GM18867 (cell line): Measurements from ENCODE around the gene DMRTA2.

Experiments
- ATAC-seq: cut with Tn5 transposase; IDR thresholded peaks from one replicate; pipeline ENCODE4 v1.9.1; 2021; ENCODE audit warnings: mild to moderate bottlenecking, moderate library complexity; ENCODE audit not compliant: unreplicated experiment

DMRTA2 gene

GRCh38 chr1:50424045-50424883 lies 1.0 kb upstream of the DMRTA2 start:
- no peak for ATAC-seq

GRCh38 chr1:50423670-50424000 lies 392 bp upstream of the DMRTA2 start:
- peak; percentile 35 for ATAC-seq

- ATAC-seq, result no peak
Measured at GRCh38 chr1:50422675-50422945, 633 bp downstream of the DMRTA2 start.

DNA sequence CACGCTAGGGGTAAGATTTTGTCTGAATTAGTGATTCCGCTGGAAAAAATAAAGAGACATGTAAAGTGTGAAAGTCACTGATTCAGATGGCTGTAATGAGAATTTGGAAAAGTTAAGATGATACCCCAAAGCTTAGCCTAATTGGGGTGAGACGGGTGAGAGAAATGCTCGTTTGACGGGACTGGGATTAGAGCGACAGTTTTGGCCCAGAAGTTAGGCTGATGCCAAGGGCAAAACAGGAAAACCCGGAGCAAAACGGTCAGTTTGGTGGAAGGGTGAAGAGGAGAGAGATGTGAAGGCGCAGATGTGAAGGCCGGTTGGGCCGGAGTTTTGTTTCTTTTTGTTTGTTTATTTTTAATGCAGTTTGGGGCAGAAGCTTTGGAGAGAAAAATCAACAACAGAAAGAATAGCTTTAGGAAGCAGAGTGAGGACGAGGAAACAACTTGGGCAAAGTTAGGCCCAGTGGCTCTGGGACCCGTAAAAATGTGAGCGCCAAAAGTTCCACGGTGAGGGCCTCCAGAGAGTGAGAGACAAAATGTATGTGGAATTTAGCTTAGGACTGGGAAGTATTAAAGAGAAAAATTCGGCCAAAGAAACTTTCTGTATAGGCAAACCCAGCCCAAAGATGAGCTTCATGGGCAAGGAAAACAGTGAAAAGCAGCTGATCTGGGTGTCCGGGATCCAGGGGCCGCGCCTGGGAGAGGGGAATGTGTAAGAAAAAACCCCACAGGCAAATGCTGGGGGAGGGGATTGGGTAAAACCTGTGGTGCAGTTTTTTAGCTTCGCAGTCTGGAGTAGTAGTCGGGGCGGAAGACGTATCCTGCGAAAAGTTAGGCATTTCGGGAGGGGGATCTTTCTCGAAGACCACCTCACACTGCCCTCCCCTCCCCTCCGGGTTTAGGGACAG lies 1.2 kb downstream of the DMRTA2 start:
- ATAC-seq, result no peak

DNA sequence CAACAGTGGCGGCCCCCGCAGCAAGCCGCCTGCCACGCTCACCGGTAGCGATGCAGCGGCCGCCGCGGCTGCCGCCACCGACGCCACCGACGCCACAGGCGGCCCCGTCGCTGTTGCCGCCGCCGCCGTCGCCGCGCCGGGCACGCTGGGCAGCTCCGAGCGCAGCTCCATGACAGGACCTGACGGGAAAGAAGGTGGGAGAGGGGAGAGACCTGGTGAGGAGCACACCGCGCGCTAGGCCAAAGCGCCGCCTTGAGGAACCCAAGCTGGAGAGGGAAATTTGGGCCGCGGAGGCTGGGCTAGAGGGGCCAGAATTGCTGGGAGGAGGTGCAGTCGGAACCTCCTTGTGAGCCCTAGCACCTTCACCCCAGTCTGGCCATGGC lies 1.9 kb downstream of the DMRTA2 start:
- ATAC-seq, result no peak

DNA sequence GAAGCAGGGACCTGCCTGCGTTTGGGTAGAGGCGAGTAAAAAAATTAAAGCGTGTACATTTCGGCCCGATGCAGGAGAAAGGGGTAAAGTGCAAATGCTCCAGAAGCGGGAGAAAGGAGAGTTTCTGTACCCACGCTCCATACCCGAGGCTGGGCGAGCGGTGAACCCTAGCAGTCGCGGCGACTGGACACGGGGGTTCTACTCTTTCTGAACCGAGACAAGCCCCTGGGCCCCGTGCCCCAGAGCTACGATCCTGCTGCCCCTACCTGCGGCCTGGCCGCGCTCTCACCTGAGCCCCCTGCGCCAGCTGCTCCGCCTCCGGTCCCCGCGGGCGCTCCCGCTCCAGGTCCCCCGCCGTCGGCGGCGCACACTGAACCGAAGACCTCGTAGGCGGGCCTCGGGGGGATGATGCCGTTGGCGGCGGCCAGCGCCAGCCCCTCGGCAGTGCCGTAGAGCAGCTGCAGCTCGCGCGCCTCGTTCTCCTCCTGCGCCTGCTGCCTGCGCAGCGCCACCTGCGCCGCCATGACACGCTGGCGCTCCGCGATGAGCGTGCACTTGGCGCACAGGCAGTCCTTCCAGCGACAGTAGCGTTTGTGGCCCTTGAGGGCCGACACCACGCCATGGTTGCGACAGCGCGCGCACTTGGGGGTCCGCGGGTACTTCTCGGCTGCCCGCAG lies 2.4 kb downstream of the DMRTA2 start:
- no peak for ATAC-seq

- no peak for ATAC-seq
Measured at GRCh38 chr1:50419907-50420677, 3.2 kb downstream of the DMRTA2 start.

DNA sequence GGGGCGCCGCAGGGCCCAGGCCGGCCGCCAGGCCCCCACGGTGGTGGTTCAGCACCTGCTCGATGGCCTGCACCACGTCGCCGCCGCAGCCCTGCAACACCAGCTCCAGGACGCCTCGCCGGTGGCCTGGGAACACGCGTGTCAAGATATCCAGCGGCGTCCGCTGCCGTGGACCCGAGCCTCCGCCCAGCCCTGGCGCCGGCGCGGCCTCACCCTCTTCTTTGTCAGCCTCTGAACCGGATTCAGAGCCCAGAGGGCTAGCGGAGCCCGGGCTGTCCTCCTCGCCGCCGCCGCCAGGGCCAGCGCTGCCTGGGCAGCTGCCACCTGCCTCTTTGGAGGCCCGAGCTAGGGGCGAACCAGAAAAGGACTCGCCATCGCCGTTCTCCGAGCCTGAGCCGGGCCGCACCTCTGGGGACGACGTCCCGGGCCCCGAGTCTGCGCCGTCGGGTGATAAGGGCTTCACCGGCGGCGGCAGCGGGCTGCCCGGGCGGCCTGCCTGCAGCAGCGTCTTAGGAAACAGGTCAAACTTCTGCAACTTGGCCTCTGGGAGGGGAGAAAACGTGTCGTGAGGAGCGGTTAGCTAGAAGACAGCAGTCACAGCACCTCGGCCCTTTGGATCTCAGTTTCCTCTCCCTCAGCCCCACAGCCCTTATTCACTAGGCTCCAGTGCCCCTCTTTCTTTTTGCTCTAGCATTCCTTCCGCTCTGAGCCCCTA lies 3.9 kb downstream of the DMRTA2 start:
- ATAC-seq, result no peak

- ATAC-seq, result no peak
Measured at GRCh38 chr1:50418600-50419109, 4.6 kb downstream of the DMRTA2 start.

DNA sequence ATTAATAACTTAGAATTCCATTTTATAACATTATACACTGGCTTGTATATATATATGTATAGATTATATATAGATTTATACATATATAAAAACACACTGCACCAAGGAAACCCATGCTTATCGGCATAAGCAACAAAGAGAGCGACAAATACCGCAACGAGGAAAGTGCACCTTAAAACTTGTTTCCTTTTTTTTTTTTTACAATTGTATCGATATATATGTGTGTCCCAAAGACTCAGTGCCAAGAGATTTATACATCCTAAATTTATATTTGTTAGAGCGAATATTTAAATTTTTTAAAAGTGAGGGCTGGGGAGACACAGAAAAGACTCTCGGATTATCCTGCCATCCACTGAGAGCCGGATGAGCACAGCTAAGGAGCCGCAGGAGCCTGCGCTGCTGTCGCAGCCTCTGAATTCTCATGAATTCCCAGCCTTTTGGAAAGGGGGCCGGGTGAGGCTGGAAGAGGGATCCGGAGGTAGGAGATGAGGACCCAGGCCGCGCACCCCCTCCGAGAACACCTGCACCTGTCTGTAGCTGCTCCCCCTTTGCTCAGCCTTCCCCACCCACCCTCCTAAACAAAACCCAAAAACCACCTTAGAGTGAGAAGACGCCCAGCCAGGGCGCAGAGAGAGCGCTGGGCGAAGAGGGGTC lies 5.2 kb downstream of the DMRTA2 start:
- no peak for ATAC-seq

DNA sequence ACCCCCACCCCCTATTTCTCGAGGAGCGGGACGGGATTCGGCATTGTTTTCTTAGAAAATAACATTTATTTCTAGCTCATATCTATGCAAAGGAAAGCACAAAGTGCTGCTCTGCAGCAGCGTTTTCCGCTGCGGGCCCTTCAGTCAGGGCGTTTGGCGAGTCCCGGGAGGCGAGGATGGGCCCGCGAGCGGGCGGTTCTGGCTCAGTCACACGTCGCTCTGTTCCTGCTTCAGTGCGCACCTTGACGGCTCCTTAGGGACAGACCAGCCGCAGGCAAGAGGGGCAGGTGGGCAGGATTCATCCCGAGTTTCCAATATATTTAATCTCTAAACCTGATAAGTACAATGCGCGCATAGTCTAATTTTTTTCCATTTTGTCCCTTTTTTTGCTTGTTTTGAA lies 5.7 kb downstream of the DMRTA2 start:
- no peak for ATAC-seq

DNA sequence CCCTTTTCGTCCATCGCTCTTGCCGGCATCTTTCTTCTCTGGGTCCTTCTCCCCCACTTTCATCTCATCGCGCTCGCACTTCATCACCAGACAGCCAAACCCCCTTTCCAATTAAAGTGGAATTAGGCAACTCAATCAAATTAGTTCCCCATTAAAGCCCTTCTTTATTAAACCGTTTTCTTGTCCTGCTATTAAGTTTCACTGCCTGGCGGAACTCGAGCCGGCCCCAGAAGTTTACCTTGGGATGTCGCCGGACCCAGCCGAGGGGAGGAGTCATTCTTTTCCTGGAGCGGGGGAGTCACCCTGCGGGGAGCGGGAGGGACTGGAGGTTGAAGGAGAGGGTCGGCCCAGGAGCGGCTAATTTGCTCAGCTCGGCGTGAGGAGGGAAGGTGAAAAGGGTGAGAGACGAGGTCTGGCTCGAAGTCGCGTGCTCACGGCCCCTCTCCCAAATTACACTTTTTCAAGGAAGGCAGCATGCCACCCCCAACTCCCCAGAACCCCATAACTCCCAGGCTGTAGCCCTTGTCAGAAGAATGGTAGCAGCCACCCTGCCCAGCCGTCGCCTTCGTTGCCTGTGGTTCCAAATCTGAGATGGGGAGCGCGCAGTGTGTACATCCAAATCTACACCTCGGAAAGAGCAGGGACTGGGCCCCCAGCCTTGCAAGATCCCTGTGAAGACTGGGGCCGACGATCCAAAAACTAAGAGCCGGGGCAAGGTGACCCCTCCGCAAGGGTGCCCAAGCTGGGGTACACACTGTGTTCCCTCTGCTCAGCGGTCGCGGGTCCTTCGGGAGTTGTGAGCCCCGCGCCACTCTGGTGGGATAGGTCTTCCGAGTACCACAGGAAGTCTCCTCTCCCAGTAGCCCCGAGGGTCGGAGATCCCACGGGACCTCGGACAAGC lies 6.4 kb downstream of the DMRTA2 start:
- ATAC-seq, result no peak

DNA sequence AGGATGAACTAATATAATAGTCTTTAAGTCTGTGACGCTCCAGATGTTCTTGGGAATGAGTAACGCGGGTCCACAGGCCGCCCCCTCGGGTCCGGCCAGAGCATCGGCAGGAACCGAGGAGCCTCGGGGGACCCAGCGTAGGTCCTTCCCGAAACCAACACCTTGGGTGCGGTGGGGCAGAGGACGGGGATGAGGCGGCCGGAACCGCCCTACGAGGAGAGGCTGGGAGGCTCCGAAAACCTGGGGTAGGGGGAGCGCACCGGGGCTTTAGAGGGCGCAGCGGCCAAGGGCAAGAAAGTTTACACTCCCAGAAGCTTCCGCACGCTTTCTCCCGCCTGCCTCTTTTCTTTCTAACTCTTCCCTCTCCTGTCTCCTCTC lies 7.1 kb downstream of the DMRTA2 start:
- no peak for ATAC-seq

DNA sequence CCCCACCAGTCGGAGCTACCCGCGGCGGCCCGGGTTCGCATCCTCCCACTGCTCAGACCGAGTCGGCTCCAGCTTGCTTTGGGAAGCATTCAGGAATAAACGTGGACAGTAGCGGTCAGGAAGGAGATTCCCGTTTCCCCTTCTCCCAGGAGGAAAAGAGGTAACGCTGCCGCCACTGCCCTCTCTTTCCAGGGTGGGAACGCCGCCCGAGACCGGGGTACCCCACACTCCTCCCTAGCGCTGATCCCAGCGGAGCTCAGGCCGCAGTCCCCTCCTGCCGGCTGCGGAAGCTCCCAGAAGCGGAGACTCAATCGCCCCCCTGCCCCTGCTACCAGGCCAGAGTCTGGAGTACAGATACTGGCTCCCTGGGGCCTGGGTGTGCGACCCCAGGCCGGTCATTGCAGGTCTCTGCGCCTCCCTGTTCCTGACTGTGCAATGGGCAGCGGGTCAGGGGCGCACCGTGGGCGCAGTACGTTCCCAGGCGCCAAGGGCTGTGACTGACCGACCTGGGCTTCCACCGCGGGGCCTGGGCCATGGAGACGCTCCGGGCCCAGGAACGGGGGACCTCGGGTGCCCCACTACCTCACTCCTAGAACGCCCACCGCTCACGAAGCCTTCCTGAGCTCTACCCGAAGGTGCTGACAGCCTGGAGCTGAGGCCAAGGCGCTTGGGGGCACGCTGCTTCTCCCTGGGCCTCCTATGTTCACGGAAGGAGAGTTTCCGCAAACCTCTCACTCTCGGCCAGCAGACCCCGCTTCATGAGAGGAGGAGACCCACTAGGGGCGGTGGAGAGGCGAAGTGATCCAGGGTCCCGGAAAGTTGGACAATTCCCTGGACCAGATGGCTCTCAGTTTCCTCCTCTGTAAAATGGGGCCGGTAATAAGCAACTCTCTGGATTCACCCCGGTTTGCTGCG lies 7.8 kb downstream of the DMRTA2 start:
- ATAC-seq, result no peak

- ATAC-seq, result no peak
Measured at GRCh38 chr1:50414853-50415234, 8.4 kb downstream of the DMRTA2 start.

DNA sequence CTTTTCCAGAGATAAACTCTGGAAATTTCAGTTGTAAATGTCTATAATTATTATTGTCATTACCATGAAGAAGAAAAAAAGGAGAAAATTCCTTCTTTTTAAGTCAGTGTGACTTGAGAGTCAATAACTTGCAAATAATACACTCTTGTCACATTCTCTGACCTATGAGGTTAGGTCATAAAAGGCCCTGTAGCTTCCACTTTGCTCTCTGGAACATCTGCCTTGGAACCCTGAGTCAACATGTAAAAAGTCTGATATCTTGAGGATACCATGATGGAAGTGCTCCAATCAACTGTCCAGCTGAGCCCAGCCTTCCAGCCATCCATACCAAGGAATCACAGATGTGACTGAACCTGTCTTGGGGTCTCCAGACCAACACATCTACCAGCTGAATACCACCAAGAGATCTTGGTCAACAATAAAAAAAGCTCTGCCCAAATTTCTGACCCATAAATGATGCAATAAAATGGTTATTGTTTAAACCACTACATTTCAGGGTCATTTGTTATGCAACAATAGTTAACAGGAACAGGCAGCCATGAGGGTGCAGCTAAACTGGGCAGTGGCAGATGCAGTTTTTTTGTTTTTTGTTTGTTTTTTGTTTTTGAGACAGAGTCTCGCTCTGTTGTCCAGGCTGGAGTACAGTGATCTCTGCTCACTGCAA lies 10.3 kb downstream of the DMRTA2 start:
- no peak for ATAC-seq

GRCh38 chr1:50405814-50406213 lies 17.4 kb downstream of the DMRTA2 start:
- ATAC-seq, result no peak
